Astrocyte (in vitro differentiated cells and primary cell): ENCODE data around the gene COL18A1. TPM values are rescaled to one million over a fixed set of nuclear protein-coding genes. Genes with fewer than 3 reads are reported as not detected.

Experiments used
- DNase-seq: peaks from one replicate; pipeline ENCODE4 v3.0.0-alpha.2; 2010; ENCODE audit warnings: low read depth
- FAIRE-seq: peaks from 2 replicates; lab custom pipeline; 2011; peaks lifted over from hg19 to GRCh38; lab: Jason Lieb, UNC
- H2AFZ ChIP-seq: 2 replicates; pipeline ENCODE4 v1.6.0; 2012; ENCODE audit warnings: low read depth, low read length, inconsistent platforms
- H3K27ac ChIP-seq: 2 replicates; pipeline ENCODE4 v1.5.1; 2011; ENCODE audit warnings: low read depth, low read length, inconsistent platforms
- H3K27me3 ChIP-seq: 2 replicates; pipeline ENCODE4 v1.6.0; 2011; ENCODE audit warnings: low read length, inconsistent platforms; ENCODE audit not compliant: insufficient read depth
- H3K36me3 ChIP-seq: 2 replicates; pipeline ENCODE4 v1.5.1; 2011; ENCODE audit warnings: low read length, inconsistent platforms; ENCODE audit not compliant: insufficient read depth
- H3K4me1 ChIP-seq: 2 replicates; pipeline ENCODE4 v1.5.1; 2011; ENCODE audit warnings: low read length, inconsistent platforms; ENCODE audit not compliant: insufficient read depth
- H3K4me2 ChIP-seq: 2 replicates; pipeline ENCODE4 v1.6.0; 2012; ENCODE audit warnings: low read length, inconsistent platforms
- H3K4me3 ChIP-seq: 2 replicates; pipeline ENCODE4 v1.5.1; 2011; ENCODE audit warnings: low read depth, mild to moderate bottlenecking, low read length, inconsistent platforms; ENCODE audit not compliant: insufficient read depth
- H3K79me2 ChIP-seq: 2 replicates; pipeline ENCODE4 v1.6.0; 2012; ENCODE audit warnings: mild to moderate bottlenecking, low read length, inconsistent platforms; ENCODE audit not compliant: insufficient read depth
- H3K9ac ChIP-seq: 2 replicates; pipeline ENCODE4 v1.6.0; 2012; ENCODE audit warnings: mild to moderate bottlenecking, low read length, inconsistent platforms
- H3K9me3 ChIP-seq: 2 replicates; pipeline ENCODE4 v1.5.1; 2012; ENCODE audit warnings: low read depth, mild to moderate bottlenecking, low read length, inconsistent platforms; ENCODE audit not compliant: insufficient read depth
- H4K20me1 ChIP-seq: 2 replicates; pipeline ENCODE4 v1.6.0; 2012; ENCODE audit warnings: low read length, inconsistent platforms; ENCODE audit not compliant: insufficient read depth
- H3K27ac Mint-ChIP-seq: one replicate; pipeline ENCODE4 v1.8.0; 2021; ENCODE audit warnings: mild to moderate bottlenecking, mixed read lengths; ENCODE audit not compliant: unreplicated experiment
- H3K27me3 Mint-ChIP-seq: one replicate; pipeline ENCODE4 v1.8.0; 2021; ENCODE audit warnings: low read depth, mixed read lengths; ENCODE audit not compliant: unreplicated experiment
- H3K36me3 Mint-ChIP-seq: one replicate; pipeline ENCODE4 v1.8.0; 2021; ENCODE audit warnings: low read depth, mixed read lengths; ENCODE audit not compliant: unreplicated experiment
- H3K4me1 Mint-ChIP-seq: one replicate; pipeline ENCODE4 v1.8.0; 2021; ENCODE audit warnings: low read depth, mixed read lengths; ENCODE audit not compliant: unreplicated experiment
- H3K4me3 Mint-ChIP-seq: one replicate; pipeline ENCODE4 v1.8.0; 2021; ENCODE audit warnings: mild to moderate bottlenecking, moderate library complexity, mixed read lengths; ENCODE audit not compliant: unreplicated experiment
- H3K9me3 Mint-ChIP-seq: one replicate; pipeline ENCODE4 v1.8.0; 2021; ENCODE audit warnings: mild to moderate bottlenecking, mixed read lengths; ENCODE audit not compliant: unreplicated experiment
- CTCF ChIP-seq: IDR thresholded peaks from 2 replicates; pipeline ENCODE4 v1.5.1; 2011; ENCODE audit warnings: low read depth, mild to moderate bottlenecking, inconsistent platforms, low read length, moderate library complexity; ENCODE audit not compliant: insufficient read depth
- EZH2 ChIP-seq: IDR thresholded peaks from 2 replicates; pipeline ENCODE4 v1.6.1; 2012; ENCODE audit warnings: mild to moderate bottlenecking, low read length, inconsistent platforms; ENCODE audit not compliant: insufficient read depth
- total RNA-seq: library from RNA; stranded (reverse); gene quantifications from 2 replicates; pipeline ENCODE4 v1.2.1, GENCODE V29; 2021

Gene COL18A1
- total RNA-seq, 1 donor from 2014 or later: 616 TPM

- Histone ChIP-seq H3K36me3 (peaks cover 5% of the 10 kb centered on the region), H3K27ac (no peak overlapping the region), H3K4me1 (no peaks in the 10 kb centered on the region), H3K4me2 (no peak overlapping the region), H3K27me3 (no peaks in the 10 kb centered on the region), H2AFZ (no peak overlapping the region), H3K79me2 (no peaks in the 10 kb centered on the region), H3K9ac (no peak overlapping the region), H3K4me3 (no peak overlapping the region), H4K20me1 (peaks cover 3% of the 10 kb centered on the region), H3K9me3 (no peaks in the 10 kb centered on the region)
- peaks cover 13% of the 10 kb centered on the region for H3K36me3 Mint-ChIP-seq
- H3K9me3 Mint-ChIP-seq: no peaks in the 10 kb centered on the region
- H3K27me3 Mint-ChIP-seq: no peaks in the 10 kb centered on the region
- DNase-seq (no peak), FAIRE-seq (no peak)
- H3K4me1 Mint-ChIP-seq: no peaks in the 10 kb centered on the region
- TF ChIP-seq CTCF (no peak), EZH2 (no peak)
- no peak overlapping the region for H3K4me3 Mint-ChIP-seq
- H3K27ac Mint-ChIP-seq: no peak overlapping the region
These were observed 92.2 kb downstream of the COL18A1 start for GRCh38 chr21:45496968-45497845.

- H3K27ac Mint-ChIP-seq: peak overlapping the region; percentile 55
- H3K4me3 Mint-ChIP-seq: no peak overlapping the region
- DNase-seq: no peak
These were observed 93.1 kb downstream of the COL18A1 start for GRCh38 chr21:45497846-45498645.

More at GRCh38 chr21:45497846-45498645, 93.1 kb downstream of the COL18A1 start:
- Mint-ChIP-seq H3K9me3 (no peaks in the 10 kb centered on the region), H3K4me1 (no peaks in the 10 kb centered on the region), H3K36me3 (peaks cover 15% of the 10 kb centered on the region), H3K27me3 (no peaks in the 10 kb centered on the region)
- Histone ChIP-seq H3K4me1 (no peaks in the 10 kb centered on the region), H4K20me1 (peaks cover 3% of the 10 kb centered on the region), H3K4me2 (no peak overlapping the region), H3K9me3 (no peaks in the 10 kb centered on the region), H3K9ac (no peak overlapping the region), H3K27ac (no peak overlapping the region), H3K4me3 (no peak overlapping the region), H3K36me3 (peaks cover 5% of the 10 kb centered on the region), H2AFZ (no peak overlapping the region), H3K27me3 (no peaks in the 10 kb centered on the region), H3K79me2 (no peaks in the 10 kb centered on the region)
- TF ChIP-seq CTCF (no peak), EZH2 (no peak)
- no peak for FAIRE-seq
